ENCODE results near the gene TNS3.

DNA sequence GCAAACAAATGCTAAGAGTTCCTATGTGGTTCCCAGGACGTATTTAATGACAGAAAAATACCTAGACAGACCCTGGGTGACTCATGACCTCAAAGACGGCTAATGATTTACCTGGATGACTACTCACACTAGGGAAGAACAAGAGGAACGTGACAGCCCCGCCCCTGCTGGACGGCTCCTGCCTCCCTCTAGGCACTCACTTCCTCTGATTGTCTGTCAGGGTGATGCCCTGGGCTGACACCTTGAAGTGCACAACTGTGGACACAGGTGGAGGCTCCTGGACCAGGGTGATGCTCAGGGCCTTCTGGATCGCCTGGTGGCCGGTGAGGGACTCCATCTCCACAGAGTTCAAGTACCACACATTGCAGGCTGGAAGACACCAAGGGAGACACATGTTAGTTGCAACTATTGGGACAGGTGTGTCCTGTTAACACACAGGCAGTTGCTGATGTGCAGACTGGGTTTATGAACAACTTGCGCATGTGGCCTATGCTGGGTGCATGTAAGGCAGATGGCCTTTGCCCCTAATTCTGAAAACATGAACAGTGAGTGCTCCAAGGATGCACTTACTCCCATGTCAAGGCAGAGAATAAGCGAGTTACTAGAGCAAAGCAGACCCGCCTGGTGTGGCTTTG is 298.3 kb downstream of the TNS3 start:
- TF ChIP-seq, protein P1, sequence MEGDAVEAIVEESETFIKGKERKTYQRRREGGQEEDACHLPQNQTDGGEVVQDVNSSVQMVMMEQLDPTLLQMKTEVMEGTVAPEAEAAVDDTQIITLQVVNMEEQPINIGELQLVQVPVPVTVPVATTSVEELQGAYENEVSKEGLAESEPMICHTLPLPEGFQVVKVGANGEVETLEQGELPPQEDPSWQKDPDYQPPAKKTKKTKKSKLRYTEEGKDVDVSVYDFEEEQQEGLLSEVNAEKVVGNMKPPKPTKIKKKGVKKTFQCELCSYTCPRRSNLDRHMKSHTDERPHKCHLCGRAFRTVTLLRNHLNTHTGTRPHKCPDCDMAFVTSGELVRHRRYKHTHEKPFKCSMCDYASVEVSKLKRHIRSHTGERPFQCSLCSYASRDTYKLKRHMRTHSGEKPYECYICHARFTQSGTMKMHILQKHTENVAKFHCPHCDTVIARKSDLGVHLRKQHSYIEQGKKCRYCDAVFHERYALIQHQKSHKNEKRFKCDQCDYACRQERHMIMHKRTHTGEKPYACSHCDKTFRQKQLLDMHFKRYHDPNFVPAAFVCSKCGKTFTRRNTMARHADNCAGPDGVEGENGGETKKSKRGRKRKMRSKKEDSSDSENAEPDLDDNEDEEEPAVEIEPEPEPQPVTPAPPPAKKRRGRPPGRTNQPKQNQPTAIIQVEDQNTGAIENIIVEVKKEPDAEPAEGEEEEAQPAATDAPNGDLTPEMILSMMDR (IDR thresholded peaks at IDR 0.05) = no peak
- no peak for TF ChIP-seq POLR2A (IDR thresholded peaks at IDR 0.05)
